Measurements from ENCODE around the gene ZNF524. TPM values are rescaled to one million over a fixed set of nuclear protein-coding genes. Genes with fewer than 3 reads are reported as not detected.

ZNF524 gene
- total and polyA plus RNA-seq, 9 of the 15 experiments (the other 6 are each of a cell fraction or from before 2014, with no cell fraction given), result 0.08 to 15.6 (median 2.9) TPM

DNA sequence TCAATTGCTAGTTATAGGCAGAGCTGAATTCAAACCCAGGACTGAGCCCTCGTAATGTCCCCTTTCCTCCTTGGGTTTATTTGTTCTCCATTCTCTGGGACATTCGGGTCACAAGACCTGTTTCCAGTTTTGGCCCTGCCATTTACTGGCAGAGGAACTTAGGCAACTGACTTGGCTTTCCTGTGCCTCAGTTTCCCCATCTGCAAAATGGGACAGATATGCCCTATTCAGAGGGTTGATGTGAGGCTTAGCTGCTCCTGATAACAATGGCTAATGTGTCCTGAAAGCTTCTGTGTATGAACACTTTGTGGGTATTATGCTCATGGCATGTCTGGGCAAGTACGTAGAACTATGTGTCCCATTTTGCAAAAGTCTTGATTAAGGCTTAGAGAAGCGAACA is 996 bp downstream of the ZNF524 start:
- H3K27ac ChIP-seq (ENCODE audit: extremely low read depth, low read depth, low read length), result peak overlapping the region; percentile 0; the same call in 2 of the 3 replicates
- in situ Hi-C loops (cut with MboI), result no loop called here
- H3K9me3 ChIP-seq (replicated peaks; ENCODE audit: control insufficient read depth, insufficient read depth, low read depth, low read length), result 0 out of 2 replicates have a peak, but pooled peaks cover 2% of the 10 kb centered on the region
- H3K79me2 ChIP-seq (ENCODE audit: control insufficient read depth, insufficient read depth, low read length), result peaks cover 23% of the 10 kb centered on the region
- FAIRE-seq (no peak), DNase-seq (ENCODE audit: extremely low read depth in 1 of 4, low spot score in 3 of 4) (no peak), ATAC-seq (no peak)
- TF ChIP-seq HDAC2 (IDR thresholded peaks at IDR 0.05) (0 out of 2 replicates have a peak, but pooled peaks have one; percentile 54), POLR3A (IDR thresholded peaks at IDR 0.05; ENCODE audit: borderline replicate concordance, extremely low read depth, insufficient read depth, insufficient read length) (no peak), SMARCA5 (IDR thresholded peaks at IDR 0.05) (0 out of 2 replicates have a peak, but pooled peaks have one; percentile 41), KDM1A (IDR thresholded peaks at IDR 0.05) (peak; percentile 50 to 81; a peak in 3 of 4 replicates), BCOR (IDR thresholded peaks at IDR 0.05) (peak; percentile 99), RBM25 (IDR thresholded peaks at IDR 0.05; ENCODE audit: low read depth, low read length, severe bottlenecking) (peak; percentile 90), MECOM (CRISPR knock-in tag; IDR thresholded peaks at IDR 0.05) (0 out of 2 replicates have a peak, but pooled peaks have one; percentile 11), RCOR1 (IDR thresholded peaks at IDR 0.05; ENCODE audit: borderline replicate concordance in 1 of 2, low read depth in 2 of 2, low read length in 2 of 2) (0 out of 4 replicates have a peak, but pooled peaks of 1 of the 2 experiments have one; percentile 12), SP1 (CRISPR knock-in tag; IDR thresholded peaks at IDR 0.05) (peak; percentile 43; the same call in 1 of the 2 replicates), ZSCAN32 (CRISPR knock-in tag; IDR thresholded peaks at IDR 0.05) (peak; percentile 33; the same call in 1 of the 2 replicates), ZNF121 (CRISPR knock-in tag; conservative IDR thresholded peaks at IDR 0.05) (no peak), STAT5A (IDR thresholded peaks at IDR 0.05; ENCODE audit: borderline replicate concordance, low read length) (no peak), CBX1 (IDR thresholded peaks at IDR 0.05; ENCODE audit: low read depth) (peak; percentile 44; the same call in 1 of the 2 replicates), CHD4 (IDR thresholded peaks at IDR 0.05; ENCODE audit: insufficient read depth, insufficient replicate concordance, low read depth, low read length, poor library complexity, severe bottlenecking) (peak; percentile 49), ADNP (tag; IDR thresholded peaks at IDR 0.05) (peak; percentile 84)
- TF ChIP-seq, protein P1, sequence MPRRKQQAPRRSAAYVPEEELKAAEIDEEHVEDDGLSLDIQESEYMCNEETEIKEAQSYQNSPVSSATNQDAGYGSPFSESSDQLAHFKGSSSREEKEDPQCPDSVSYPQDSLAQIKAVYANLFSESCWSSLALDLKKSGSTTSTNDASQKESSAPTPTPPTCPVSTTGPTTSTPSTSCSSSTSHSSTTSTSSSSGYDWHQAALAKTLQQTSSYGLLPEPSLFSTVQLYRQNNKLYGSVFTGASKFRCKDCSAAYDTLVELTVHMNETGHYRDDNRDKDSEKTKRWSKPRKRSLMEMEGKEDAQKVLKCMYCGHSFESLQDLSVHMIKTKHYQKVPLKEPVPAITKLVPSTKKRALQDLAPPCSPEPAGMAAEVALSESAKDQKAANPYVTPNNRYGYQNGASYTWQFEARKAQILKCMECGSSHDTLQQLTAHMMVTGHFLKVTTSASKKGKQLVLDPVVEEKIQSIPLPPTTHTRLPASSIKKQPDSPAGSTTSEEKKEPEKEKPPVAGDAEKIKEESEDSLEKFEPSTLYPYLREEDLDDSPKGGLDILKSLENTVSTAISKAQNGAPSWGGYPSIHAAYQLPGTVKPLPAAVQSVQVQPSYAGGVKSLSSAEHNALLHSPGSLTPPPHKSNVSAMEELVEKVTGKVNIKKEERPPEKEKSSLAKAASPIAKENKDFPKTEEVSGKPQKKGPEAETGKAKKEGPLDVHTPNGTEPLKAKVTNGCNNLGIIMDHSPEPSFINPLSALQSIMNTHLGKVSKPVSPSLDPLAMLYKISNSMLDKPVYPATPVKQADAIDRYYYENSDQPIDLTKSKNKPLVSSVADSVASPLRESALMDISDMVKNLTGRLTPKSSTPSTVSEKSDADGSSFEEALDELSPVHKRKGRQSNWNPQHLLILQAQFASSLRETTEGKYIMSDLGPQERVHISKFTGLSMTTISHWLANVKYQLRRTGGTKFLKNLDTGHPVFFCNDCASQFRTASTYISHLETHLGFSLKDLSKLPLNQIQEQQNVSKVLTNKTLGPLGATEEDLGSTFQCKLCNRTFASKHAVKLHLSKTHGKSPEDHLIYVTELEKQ (CRISPR knock-in tag; IDR thresholded peaks at IDR 0.05), result no peak
- H3K9ac ChIP-seq (ENCODE audit: insufficient read depth in 1 of 2, low read depth in 2 of 2, low read length in 2 of 2), result peak overlapping the region in 1 of 2 experiments; percentile 99; a peak in 3 of 4 replicates
- H3K4me1 ChIP-seq (replicated peaks in 1 of 2; ENCODE audit: control insufficient read depth in 2 of 2, insufficient read depth in 2 of 2, low read length in 2 of 2), result peaks cover 24 to 44% of the 10 kb centered on the region in 2 experiments; a peak in 4 of 5 replicates
- intact Hi-C loops (cut with micrococcal nuclease), result no loop called here
- POLR2A ChIA-PET, result interaction anchor here (0.6 kb wide), 1 partner anchor 10 kb away, joined by 3 read pairs; no protein-coding TSS in a partner anchor
- no peaks in the 10 kb centered on the region for H3K27me3 ChIP-seq (ENCODE audit: control insufficient read depth in 2 of 2, insufficient read depth in 2 of 2, low read length in 2 of 2)
- TSS peak; percentile 57 for BruUV-seq (replicated peaks)
- peak overlapping the region; percentile 99 for H3K4me2 ChIP-seq (ENCODE audit: insufficient read depth, low read length)
- peaks cover 9% of the 10 kb centered on the region; the same call in 2 of the 3 replicates for H3K36me3 ChIP-seq (ENCODE audit: control insufficient read depth, insufficient read depth, low read length)
- no peaks in the 10 kb centered on the region for H3K9me1 ChIP-seq (ENCODE audit: control insufficient read depth, insufficient read depth, low read length)
- CTCF ChIA-PET (ENCODE audit: low intra/inter-chr PET ratio), result no interaction called here
- no peak overlapping the region for H2AFZ ChIP-seq (ENCODE audit: low read depth, low read length)
- 66% methylated on average over 3 of the region's 4 CpGs for WGBS (ENCODE audit: insufficient coverage, low coverage, missing lambda C conversion rate)
- peak overlapping the region; percentile 60; the same call in 1 of the 2 replicates for H3K4me3 ChIP-seq
- no peaks in the 10 kb centered on the region for H4K20me1 ChIP-seq (replicated peaks; ENCODE audit: control insufficient read depth, insufficient read depth, low read length)
